ENCODE results near the gene ZNF230. TPM values are rescaled to one million over a fixed set of nuclear protein-coding genes. Genes with fewer than 3 reads are reported as not detected.
A peak's percentile ranks its signal among the peaks of the same experiment; 100 is the strongest.

The ZNF230 gene
- total and polyA plus RNA-seq, 2 of the 8 experiments (the other 6 are each of a cell fraction or from before 2014, with no cell fraction given) = 1.5 to 3.6 TPM

DNA sequence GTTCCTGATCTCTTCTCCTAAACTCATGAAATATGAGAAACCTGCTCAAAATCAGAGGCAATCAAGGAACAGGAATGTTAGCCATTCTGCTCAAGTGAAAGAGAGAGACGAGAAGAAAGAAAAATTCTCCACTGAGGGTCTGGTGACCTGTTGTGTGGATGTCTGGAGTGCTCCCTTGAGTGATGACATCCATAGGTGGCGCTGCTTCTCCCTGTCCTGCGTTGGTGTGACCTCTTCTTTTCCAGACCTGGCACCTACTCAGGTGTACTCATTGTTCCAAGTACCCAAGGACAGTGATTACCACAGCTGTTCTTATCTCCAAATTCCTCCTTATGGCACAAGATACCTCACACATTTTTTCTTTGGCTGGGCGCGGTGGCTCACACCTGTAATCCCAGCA lies 53.1 kb downstream of the ZNF230 start:
- no peak overlapping the region for H3K18ac ChIP-seq (ENCODE audit: extremely low read depth, low read length)
- H2BK15ac ChIP-seq (ENCODE audit: low read length) = no peak overlapping the region
- no peak overlapping the region for H3K4ac ChIP-seq (replicated peaks; ENCODE audit: insufficient read length, low read depth, low read length)
- no peak overlapping the region for H2BK5ac ChIP-seq (ENCODE audit: low read depth, low read length)
- H4K20me1 ChIP-seq (replicated peaks in 1 of 2; ENCODE audit: control insufficient read depth in 1 of 2, insufficient read depth in 2 of 2, low read length in 2 of 2) = no peaks in the 10 kb centered on the region
- POLR2A ChIA-PET (ENCODE audit: partially characterized antibody) = no interaction called here
- no peak overlapping the region for H2BK12ac ChIP-seq (ENCODE audit: low read depth, low read length)
- H4K91ac ChIP-seq (replicated peaks; ENCODE audit: insufficient read length, low read length) = no peak overlapping the region
- H3K23ac ChIP-seq (ENCODE audit: insufficient read length) = no peak overlapping the region
- no peak overlapping the region for H4K8ac ChIP-seq (ENCODE audit: extremely low read depth, insufficient read depth, low read length)
- peaks cover 3% of the 10 kb centered on the region for H3K23me2 ChIP-seq (ENCODE audit: low read depth, low read length)
- no peak overlapping the region for H2AK5ac ChIP-seq (ENCODE audit: low read depth, low read length)
- no peak overlapping the region for H3K14ac ChIP-seq (ENCODE audit: insufficient read length)
- DNase-seq (ENCODE audit: low read depth in 1 of 2, low spot score in 2 of 2) = no peak
- no peak overlapping the region for H2BK20ac ChIP-seq (ENCODE audit: low read length)
- H3K27me3 ChIP-seq (replicated peaks in 1 of 4; ENCODE audit: control insufficient read depth in 3 of 4, extremely low read depth in 1 of 4, insufficient read depth in 3 of 4, low read length in 3 of 4) = no peaks in the 10 kb centered on the region
- peaks cover 0 to 15% (median 7%) of the 10 kb centered on the region in 4 experiments; a peak in 3 of 8 replicates for H3K36me3 ChIP-seq (ENCODE audit: control insufficient read depth in 2 of 4, insufficient read depth in 4 of 4, low read length in 3 of 4)
- WGBS, 2 experiments (ENCODE audit: extremely low coverage in 1 of 2, insufficient coverage in 1 of 2, insufficient read length in 1 of 2, insufficient replicate concordance in 2 of 2, low coverage in 1 of 2, low lambda C conversion rate in 2 of 2, missing lambda C conversion rate in 1 of 2) = 92% methylated on average over 5 of the region's 5 CpGs; no CpG with 5 or more reads in 1 of the 2 experiments
- H3K27ac ChIP-seq (ENCODE audit: low read depth, low read length) = no peak overlapping the region
- no peak overlapping the region for H3K4me2 ChIP-seq (ENCODE audit: insufficient read depth in 1 of 2, low read depth in 2 of 2, low read length in 2 of 2)
- H3K79me2 ChIP-seq (ENCODE audit: control insufficient read depth in 1 of 2, insufficient read depth in 2 of 2, low read length in 2 of 2) = peaks cover 0 to 7% of the 10 kb centered on the region in 2 experiments; a peak in 2 of 4 replicates
- no peak for FAIRE-seq
- H2BK120ac ChIP-seq (replicated peaks; ENCODE audit: low read depth, low read length) = no peak overlapping the region
- CTCF ChIA-PET (ENCODE audit: partially characterized antibody) = no interaction called here
- no peak overlapping the region for H2AFZ ChIP-seq (ENCODE audit: low read length)
- H3K56ac ChIP-seq (replicated peaks; ENCODE audit: insufficient read length, low read depth, low read length) = no peak overlapping the region
- H4K5ac ChIP-seq (ENCODE audit: insufficient read length, low read depth, low read length) = no peak overlapping the region
- H3K4me3 ChIP-seq (ENCODE audit: extremely low read depth in 1 of 4, insufficient read depth in 2 of 4, low read depth in 3 of 4, low read length in 4 of 4) = no peak overlapping the region
- no peak overlapping the region for H3K9ac ChIP-seq (replicated peaks in 1 of 4; ENCODE audit: extremely low read depth in 1 of 4, low read depth in 3 of 4, low read length in 3 of 4)
- no peaks in the 10 kb centered on the region for H3K79me1 ChIP-seq (ENCODE audit: low read depth, low read length)
- no peaks in the 10 kb centered on the region for H3K9me3 ChIP-seq (ENCODE audit: insufficient read depth in 2 of 2, low read depth in 1 of 2, low read length in 1 of 2)
- TF ChIP-seq CBX5 (IDR thresholded peaks at IDR 0.05; ENCODE audit: low read depth, low read length) (no peak), SIX5 (IDR thresholded peaks at IDR 0.05; ENCODE audit: low read depth, low read length) (no peak), POLR2A (IDR thresholded peaks at IDR 0.05; ENCODE audit: control extremely low read depth in 1 of 2, low read depth in 2 of 2, low read length in 2 of 2) (no peak), TAF1 (IDR thresholded peaks at IDR 0.05; ENCODE audit: low read depth, low read length) (no peak), BRCA1 (IDR thresholded peaks at IDR 0.05; ENCODE audit: low read depth, low read length) (no peak), JUN (IDR thresholded peaks at IDR 0.05; ENCODE audit: low read depth, low read length) (no peak), BCL11A (IDR thresholded peaks at IDR 0.05; ENCODE audit: low read depth in 2 of 2, low read length in 2 of 2) (no peak), CHD1 (IDR thresholded peaks at IDR 0.05; ENCODE audit: low read depth, low read length) (no peak), JUND (IDR thresholded peaks at IDR 0.05; ENCODE audit: low read length) (no peak), RAD21 (IDR thresholded peaks at IDR 0.05 in 1 of 2, conservative IDR thresholded peaks at IDR 0.05 in 1 of 2; ENCODE audit: low read depth in 2 of 2, low read length in 2 of 2) (peak; percentile 16 to 33; a peak in 3 of 4 replicates)
- TF ChIP-seq, protein P1, sequence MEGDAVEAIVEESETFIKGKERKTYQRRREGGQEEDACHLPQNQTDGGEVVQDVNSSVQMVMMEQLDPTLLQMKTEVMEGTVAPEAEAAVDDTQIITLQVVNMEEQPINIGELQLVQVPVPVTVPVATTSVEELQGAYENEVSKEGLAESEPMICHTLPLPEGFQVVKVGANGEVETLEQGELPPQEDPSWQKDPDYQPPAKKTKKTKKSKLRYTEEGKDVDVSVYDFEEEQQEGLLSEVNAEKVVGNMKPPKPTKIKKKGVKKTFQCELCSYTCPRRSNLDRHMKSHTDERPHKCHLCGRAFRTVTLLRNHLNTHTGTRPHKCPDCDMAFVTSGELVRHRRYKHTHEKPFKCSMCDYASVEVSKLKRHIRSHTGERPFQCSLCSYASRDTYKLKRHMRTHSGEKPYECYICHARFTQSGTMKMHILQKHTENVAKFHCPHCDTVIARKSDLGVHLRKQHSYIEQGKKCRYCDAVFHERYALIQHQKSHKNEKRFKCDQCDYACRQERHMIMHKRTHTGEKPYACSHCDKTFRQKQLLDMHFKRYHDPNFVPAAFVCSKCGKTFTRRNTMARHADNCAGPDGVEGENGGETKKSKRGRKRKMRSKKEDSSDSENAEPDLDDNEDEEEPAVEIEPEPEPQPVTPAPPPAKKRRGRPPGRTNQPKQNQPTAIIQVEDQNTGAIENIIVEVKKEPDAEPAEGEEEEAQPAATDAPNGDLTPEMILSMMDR (IDR thresholded peaks at IDR 0.05; ENCODE audit: control extremely low read depth in 1 of 3, insufficient read depth in 1 of 3, low read depth in 1 of 3, low read length in 3 of 3) = peak in 2 of 3 experiments; percentile 43 to 47; a peak in 3 of 4 replicates
- TF ChIP-seq, protein P2, sequence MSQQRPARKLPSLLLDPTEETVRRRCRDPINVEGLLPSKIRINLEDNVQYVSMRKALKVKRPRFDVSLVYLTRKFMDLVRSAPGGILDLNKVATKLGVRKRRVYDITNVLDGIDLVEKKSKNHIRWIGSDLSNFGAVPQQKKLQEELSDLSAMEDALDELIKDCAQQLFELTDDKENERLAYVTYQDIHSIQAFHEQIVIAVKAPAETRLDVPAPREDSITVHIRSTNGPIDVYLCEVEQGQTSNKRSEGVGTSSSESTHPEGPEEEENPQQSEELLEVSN (IDR thresholded peaks at IDR 0.05) = no peak
- peaks cover 0 to 2% (median 0%) of the 10 kb centered on the region in 4 experiments; a peak in 1 of 7 replicates for H3K4me1 ChIP-seq (replicated peaks in 1 of 4; ENCODE audit: control insufficient read depth in 3 of 4, insufficient read depth in 4 of 4, low read length in 3 of 4)

Measured in H1 (cell line).